Adipocyte (in vitro differentiated cells): ENCODE data around the gene ZC3H4.

ENCODE experiments used
- DNase-seq: peaks from one replicate; pipeline ENCODE4 v3.0.0-alpha.2; 2015; ENCODE audit warnings: low read depth
- H3K27me3 ChIP-seq: replicated peaks from 2 replicates; pipeline ENCODE4 v1.7.0; 2013; ENCODE audit warnings: mild to moderate bottlenecking, low read length, moderate library complexity; ENCODE audit not compliant: control insufficient read depth, insufficient read depth
- H3K36me3 ChIP-seq: 2 replicates; pipeline ENCODE4 v1.7.0; 2013; ENCODE audit warnings: low read length, mild to moderate bottlenecking, moderate library complexity; ENCODE audit not compliant: control insufficient read depth, insufficient read depth, severe bottlenecking
- H3K4me1 ChIP-seq: 2 replicates; pipeline ENCODE4 v1.7.0; 2013; ENCODE audit warnings: mild to moderate bottlenecking, low read length, moderate library complexity; ENCODE audit not compliant: control insufficient read depth, insufficient read depth
- H3K4me3 ChIP-seq: 2 replicates; pipeline ENCODE4 v1.7.0; 2013; ENCODE audit warnings: mild to moderate bottlenecking, low read length, moderate library complexity
- H3K9ac ChIP-seq: 2 replicates; pipeline ENCODE4 v1.7.0; 2013; ENCODE audit warnings: mild to moderate bottlenecking, low read length, moderate library complexity
- H3K9me3 ChIP-seq: 2 replicates; pipeline ENCODE4 v1.7.0; 2013; ENCODE audit warnings: mild to moderate bottlenecking, low read length, moderate library complexity; ENCODE audit not compliant: control insufficient read depth

Gene ZC3H4

GRCh38 chr19:47074621-47075020, 39.0 kb downstream of the ZC3H4 start:
- Histone ChIP-seq H3K27me3 (no peaks in the 10 kb centered on the region), H3K4me1 (peaks cover 9% of the 10 kb centered on the region), H3K4me3 (no peak overlapping the region), H3K9ac (peak overlapping the region; percentile 13), H3K36me3 (peaks cover 51% of the 10 kb centered on the region), H3K9me3 (no peaks in the 10 kb centered on the region)
- no peak for DNase-seq

GRCh38 chr19:47073574-47073973, 40.0 kb downstream of the ZC3H4 start:
- Histone ChIP-seq H3K4me3 (no peak overlapping the region), H3K4me1 (peaks cover 7% of the 10 kb centered on the region), H3K27me3 (no peaks in the 10 kb centered on the region), H3K36me3 (peaks cover 60% of the 10 kb centered on the region), H3K9ac (peak overlapping the region; percentile 13), H3K9me3 (no peaks in the 10 kb centered on the region)
- no peak for DNase-seq

GRCh38 chr19:47072323-47072722, 41.3 kb downstream of the ZC3H4 start:
- DNase-seq = no peak
- H3K36me3 ChIP-seq = peaks cover 59% of the 10 kb centered on the region
- peaks cover 7% of the 10 kb centered on the region for H3K4me1 ChIP-seq

GRCh38 chr19:47071731-47072130, 41.8 kb downstream of the ZC3H4 start:
- DNase-seq = no peak
- Histone ChIP-seq H3K4me1 (peaks cover 7% of the 10 kb centered on the region), H3K4me3 (no peak overlapping the region), H3K36me3 (peaks cover 65% of the 10 kb centered on the region), H3K9me3 (no peaks in the 10 kb centered on the region), H3K27me3 (no peaks in the 10 kb centered on the region), H3K9ac (no peak overlapping the region)

More at GRCh38 chr19:47072323-47072722, 41.3 kb downstream of the ZC3H4 start:
- Histone ChIP-seq H3K9ac (no peak overlapping the region), H3K27me3 (no peaks in the 10 kb centered on the region), H3K4me3 (no peak overlapping the region), H3K9me3 (no peaks in the 10 kb centered on the region)

- no peaks in the 10 kb centered on the region for H3K9me3 ChIP-seq
- peaks cover 65% of the 10 kb centered on the region for H3K36me3 ChIP-seq
- H3K4me3 ChIP-seq = no peak overlapping the region
- no peak for DNase-seq
- peaks cover 7% of the 10 kb centered on the region for H3K4me1 ChIP-seq
- H3K27me3 ChIP-seq = no peaks in the 10 kb centered on the region
- H3K9ac ChIP-seq = no peak overlapping the region
Observed at GRCh38 chr19:47070756-47071155, 42.8 kb downstream of the ZC3H4 start.

GRCh38 chr19:47069795-47070194, 43.8 kb downstream of the ZC3H4 start:
- H3K4me1 ChIP-seq = peaks cover 7% of the 10 kb centered on the region
- peaks cover 67% of the 10 kb centered on the region for H3K36me3 ChIP-seq

GRCh38 chr19:47068876-47069406, 44.6 kb downstream of the ZC3H4 start:
- Histone ChIP-seq H3K36me3 (peaks cover 65% of the 10 kb centered on the region), H3K4me3 (no peak overlapping the region), H3K9me3 (no peaks in the 10 kb centered on the region), H3K9ac (no peak overlapping the region), H3K4me1 (peaks cover under 1% of the 10 kb centered on the region), H3K27me3 (no peaks in the 10 kb centered on the region)
- no peak for DNase-seq

More at GRCh38 chr19:47069795-47070194, 43.8 kb downstream of the ZC3H4 start:
- Histone ChIP-seq H3K9ac (no peak overlapping the region), H3K27me3 (no peaks in the 10 kb centered on the region), H3K9me3 (no peaks in the 10 kb centered on the region), H3K4me3 (no peak overlapping the region)
- DNase-seq = no peak

GRCh38 chr19:47068246-47068645, 45.3 kb downstream of the ZC3H4 start:
- no peaks in the 10 kb centered on the region for H3K4me1 ChIP-seq
- no peaks in the 10 kb centered on the region for H3K9me3 ChIP-seq
- no peak overlapping the region for H3K9ac ChIP-seq
- H3K4me3 ChIP-seq = no peak overlapping the region
- H3K27me3 ChIP-seq = no peaks in the 10 kb centered on the region
- H3K36me3 ChIP-seq = peaks cover 65% of the 10 kb centered on the region
- no peak for DNase-seq

- Histone ChIP-seq H3K4me1 (no peaks in the 10 kb centered on the region), H3K36me3 (peaks cover 60% of the 10 kb centered on the region), H3K27me3 (no peaks in the 10 kb centered on the region), H3K9ac (no peak overlapping the region), H3K4me3 (no peak overlapping the region), H3K9me3 (no peaks in the 10 kb centered on the region)
- no peak for DNase-seq
Observed at GRCh38 chr19:47067215-47067847, 46.2 kb downstream of the ZC3H4 start.

- H3K9me3 ChIP-seq = no peaks in the 10 kb centered on the region
- H3K4me3 ChIP-seq = no peak overlapping the region
- H3K9ac ChIP-seq = no peak overlapping the region
- H3K36me3 ChIP-seq = peaks cover 54% of the 10 kb centered on the region
- H3K27me3 ChIP-seq = no peaks in the 10 kb centered on the region
- no peak for DNase-seq
- H3K4me1 ChIP-seq = no peaks in the 10 kb centered on the region
Observed at GRCh38 chr19:47066376-47067214, 47.0 kb downstream of the ZC3H4 start.

- H3K36me3 ChIP-seq = peaks cover 45% of the 10 kb centered on the region
- H3K4me3 ChIP-seq = no peak overlapping the region
- no peaks in the 10 kb centered on the region for H3K27me3 ChIP-seq
- H3K4me1 ChIP-seq = no peaks in the 10 kb centered on the region
- no peak for DNase-seq
- no peak overlapping the region for H3K9ac ChIP-seq
- no peaks in the 10 kb centered on the region for H3K9me3 ChIP-seq
Observed at GRCh38 chr19:47065242-47065641, 48.3 kb downstream of the ZC3H4 start.
